Stimulated activated CD4-positive, alpha-beta T cell treated with anti-CD3 and anti-CD28 coated beads, Interleukin-15, amount 100 ng/mL, for 24 hours (primary cell): ENCODE measurements around the gene GHRHR.

ENCODE experiments used
- DNase-seq: peaks from one replicate; pipeline ENCODE4 v3.0.0-alpha.2; 2020

GHRHR gene

DNA sequence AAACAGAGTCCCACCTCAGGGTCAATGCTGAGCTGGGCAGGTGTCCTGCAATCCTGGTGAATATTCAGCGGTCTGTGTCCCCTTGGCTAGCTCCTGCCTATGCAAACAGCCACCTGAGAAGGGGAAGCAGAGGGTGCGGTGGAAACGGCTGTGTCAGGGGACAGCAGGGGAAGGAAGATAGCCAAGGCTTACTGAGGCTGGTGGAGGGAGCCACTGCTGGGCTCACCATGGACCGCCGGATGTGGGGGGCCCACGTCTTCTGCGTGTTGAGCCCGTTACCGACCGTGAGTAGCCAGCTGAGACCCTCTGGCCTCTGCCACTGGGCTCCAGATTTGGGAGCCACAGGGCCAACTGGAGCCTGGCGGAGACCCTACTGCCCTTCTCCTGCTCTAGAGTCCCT is at the start of gene GHRHR:
TSS of gene GHRHR (plus strand) at position 112 of the 400 bp plus-strand sequence. CDS start at position 228, 116 bp downstream.
- no peak for DNase-seq

DNA sequence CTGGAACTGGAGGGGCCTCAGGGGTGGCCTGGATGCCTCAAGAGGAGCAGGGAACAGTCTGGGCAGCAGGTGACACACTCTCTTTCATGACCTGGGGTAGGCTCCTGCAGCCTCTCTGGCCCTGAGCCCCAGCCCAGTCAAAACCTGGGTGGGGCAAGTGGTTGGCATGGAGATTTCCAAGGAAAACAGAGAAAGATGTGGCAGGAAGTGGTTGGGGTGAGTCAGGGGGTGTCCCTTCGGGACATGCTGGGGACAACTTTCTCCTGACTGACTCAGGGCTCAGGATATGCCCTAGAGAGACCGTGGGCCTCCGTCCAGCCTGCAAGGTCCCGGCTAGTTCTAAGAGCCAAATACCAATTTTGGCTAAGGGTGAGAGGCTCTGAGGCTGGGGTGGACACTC is 49.2 kb upstream of the GHRHR start:
- peak; percentile 15 for DNase-seq

DNA sequence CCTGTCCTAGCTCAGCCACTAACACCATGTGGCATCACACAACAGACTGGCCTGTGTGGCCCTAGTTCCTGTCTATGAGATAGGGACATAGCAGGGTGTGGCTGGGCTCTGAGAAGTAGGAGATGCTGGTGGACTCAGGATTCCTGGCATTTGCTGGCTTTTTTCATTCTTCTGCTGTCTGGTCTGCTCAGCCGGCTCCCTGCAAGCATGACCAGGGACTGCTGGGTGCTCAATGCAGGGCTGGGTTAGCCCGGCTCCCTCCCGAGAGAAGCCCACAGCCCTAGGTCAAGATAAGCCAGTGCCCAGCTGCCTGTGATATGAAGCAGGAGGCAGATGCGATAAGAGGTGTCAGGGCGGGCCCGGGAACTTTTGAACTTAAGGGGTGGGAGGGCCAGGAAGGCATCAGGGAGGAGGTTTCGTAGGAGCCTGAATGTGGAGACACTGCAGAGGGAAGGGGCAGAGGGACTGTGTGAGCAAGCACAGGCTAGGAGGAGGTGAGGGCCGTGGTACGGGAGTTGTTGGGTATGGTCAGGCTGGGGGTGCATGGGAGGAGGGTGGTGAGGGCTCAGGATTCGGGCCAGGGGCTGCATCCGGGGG is 48.6 kb upstream of the GHRHR start:
- no peak for DNase-seq

DNA sequence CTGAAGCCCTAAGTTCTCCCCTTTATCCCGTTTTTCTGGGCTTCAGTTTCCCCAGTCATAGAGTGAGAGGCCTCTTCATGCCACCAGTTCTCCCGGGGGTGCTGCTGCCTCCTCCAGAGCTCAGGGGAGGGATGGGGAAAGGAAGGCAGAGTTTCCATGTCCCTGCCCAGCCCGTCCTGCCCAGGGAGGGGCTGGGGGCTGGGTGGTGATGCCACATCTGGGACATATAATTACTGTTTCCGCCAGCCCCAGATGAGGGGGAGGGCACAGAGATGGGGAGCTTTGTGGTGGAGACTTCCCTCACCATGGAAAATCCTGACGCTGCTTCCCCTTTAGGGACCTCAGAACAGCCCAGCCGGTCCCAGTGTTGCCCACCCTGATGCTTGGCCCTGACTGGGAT is 48.0 kb upstream of the GHRHR start:
- DNase-seq: no peak

DNA sequence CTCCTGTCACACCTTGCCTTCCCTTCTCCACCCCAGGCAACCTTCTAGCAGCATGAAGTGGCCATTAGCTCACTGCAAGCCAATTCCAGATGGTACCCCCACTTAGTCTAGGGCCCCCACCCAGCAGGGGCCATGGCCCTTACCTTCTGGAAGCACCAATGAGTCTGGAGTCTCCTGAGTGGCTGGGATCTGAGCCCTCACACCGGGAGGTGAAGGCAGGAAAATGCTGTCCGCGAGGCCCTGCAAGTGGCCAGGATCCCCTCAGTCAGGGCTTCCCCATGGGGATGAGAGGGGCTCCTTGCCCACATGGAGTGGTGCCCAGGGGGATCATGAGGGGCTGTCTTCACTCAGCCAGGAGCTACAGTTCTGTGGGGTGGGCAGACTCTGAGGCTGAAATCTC is 47.5 kb upstream of the GHRHR start:
- DNase-seq: no peak

DNA sequence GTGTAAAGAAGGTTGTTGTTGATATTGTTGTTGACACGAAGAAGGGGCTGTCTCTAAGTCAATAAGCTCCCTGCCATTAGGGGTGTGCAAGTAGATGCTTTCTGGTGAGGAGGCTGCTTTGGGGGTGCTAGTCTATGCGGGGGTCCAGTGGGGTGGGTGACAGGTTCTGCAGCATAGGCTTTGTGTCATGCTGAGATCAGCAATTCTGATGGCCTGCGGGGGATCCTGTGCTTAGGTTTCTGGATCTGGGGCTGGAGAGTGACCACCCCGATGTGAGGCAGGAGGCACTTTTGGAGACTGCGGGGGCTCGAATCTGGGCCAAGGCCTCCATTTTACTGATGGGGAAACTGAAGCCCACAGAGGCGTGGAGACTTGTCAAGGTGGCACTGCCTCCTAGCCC is 47.0 kb upstream of the GHRHR start:
- DNase-seq: no peak

DNA sequence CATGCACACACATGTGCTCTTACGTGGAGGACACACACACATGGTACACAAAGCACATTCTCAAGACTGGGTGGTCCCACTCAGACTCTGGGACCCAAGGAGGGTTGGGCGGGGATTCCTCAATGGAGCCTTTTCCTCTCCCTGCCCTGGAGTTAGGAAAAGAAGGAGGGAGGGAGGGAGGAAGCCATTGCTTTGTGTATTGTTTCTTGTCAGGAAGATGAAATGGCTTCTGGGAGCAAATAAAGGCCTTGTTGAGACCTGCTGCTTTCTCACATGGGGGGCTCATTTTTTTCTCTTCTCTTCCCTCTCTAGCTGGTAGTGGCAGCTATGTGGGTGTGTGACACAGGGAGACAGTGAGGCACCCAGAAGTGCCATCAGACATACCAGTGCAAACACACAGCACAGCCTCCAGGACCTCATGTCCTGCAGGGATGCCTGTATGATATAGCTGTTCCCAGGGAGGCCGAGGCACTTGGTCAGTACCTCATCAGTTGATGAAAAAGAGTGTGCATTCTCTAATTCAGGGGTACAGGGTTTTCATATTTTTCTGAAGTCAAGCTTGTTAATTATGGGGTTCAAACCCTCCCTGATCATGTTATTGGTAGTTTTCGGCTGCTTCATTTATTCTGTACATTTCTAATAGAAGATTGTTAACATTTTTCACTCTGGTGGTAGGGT is 46.4 kb upstream of the GHRHR start:
- no peak for DNase-seq

DNA sequence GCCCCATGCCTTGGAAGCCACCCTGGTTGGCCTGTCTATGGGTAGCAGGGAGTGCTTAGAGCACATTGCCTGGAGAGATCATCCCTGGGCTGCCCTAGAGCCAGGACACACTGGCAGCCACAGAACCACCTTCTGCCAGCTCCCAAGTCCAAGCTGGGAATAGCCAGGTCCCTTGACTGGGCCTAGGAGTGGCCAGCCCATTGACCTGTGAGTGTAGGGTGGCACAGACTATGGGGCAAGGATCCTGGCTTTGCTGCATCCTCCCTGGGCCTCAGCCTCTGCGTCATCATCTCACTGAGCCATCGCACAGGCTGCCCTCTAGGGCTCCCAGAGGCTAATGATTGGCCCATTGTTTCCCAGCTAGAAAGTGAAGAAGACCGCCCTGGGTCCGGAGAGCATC is 45.1 kb upstream of the GHRHR start:
- no peak for DNase-seq

DNA sequence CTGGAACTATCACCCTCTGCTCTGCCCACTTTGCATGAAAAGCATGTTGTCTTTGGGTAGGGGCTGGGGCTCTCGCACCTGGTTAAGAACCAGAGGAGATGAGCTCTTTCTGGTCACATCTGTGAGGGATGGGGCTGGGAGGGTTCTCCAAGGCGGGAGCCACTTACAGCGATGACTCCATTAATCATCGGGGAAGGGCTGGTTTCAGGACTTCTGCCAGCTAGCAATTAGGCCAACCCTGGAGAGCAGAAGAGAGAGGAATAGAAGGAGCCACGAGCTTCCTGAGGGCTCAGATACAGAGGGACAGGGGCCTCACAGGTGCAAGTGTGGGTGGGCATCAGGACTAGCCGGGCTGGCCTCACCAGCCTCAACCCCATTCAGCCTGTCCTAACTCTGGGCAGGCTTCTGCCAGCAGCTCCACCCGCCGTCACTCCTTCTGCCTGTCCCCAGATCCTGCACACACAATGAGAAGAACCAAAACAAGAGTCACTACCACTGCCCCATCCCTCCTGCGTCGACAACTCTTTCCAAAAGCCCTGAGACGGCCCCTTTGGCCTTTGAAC is 43.7 kb upstream of the GHRHR start:
- no peak for DNase-seq

DNA sequence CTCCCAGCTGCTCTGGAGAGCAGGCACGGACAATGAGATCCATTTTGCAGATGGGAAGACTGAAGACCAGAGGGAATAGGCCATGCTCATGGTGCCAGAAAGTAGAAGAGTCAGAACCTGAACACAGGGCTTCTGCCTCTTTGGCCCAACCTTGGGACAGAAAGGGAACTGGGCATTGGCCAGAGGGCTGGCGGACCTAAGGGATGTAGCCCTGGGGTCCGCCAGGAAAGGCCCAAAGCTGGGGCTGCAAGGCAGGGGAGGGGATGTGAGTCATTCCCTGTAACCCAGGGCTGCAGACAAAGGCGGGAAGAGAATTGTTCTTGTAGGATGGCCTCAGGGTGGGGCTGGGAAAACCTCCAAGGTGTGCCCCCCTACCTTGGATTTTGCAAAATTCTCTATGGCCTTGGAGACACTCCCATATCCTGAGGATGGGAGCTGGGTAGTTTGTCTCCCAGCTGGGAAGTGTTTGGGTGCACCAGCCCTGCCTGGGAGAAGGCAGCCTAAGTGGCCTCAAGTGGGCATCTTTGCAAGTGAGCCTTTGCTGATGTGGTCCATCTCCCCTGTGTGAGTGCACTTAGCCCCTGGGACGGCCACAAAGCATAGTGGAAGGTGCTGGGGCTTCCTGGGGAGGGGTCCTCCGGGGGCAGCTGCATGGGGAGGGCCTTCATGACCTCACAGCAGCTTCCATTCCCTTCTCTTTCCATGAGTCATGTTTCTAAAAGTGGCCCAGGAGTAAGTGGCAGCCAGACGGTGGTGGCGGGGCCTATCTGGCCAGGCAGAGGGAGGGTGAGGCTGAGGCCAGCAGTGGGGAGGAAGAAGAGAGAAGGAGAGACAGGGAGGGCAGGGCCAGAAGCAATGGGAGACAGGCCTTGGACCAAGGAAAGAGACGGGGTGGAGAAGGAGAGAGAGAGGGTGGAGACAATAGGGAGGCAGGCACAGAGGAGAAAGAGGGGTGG is 42.9 kb upstream of the GHRHR start:
- no peak for DNase-seq

DNA sequence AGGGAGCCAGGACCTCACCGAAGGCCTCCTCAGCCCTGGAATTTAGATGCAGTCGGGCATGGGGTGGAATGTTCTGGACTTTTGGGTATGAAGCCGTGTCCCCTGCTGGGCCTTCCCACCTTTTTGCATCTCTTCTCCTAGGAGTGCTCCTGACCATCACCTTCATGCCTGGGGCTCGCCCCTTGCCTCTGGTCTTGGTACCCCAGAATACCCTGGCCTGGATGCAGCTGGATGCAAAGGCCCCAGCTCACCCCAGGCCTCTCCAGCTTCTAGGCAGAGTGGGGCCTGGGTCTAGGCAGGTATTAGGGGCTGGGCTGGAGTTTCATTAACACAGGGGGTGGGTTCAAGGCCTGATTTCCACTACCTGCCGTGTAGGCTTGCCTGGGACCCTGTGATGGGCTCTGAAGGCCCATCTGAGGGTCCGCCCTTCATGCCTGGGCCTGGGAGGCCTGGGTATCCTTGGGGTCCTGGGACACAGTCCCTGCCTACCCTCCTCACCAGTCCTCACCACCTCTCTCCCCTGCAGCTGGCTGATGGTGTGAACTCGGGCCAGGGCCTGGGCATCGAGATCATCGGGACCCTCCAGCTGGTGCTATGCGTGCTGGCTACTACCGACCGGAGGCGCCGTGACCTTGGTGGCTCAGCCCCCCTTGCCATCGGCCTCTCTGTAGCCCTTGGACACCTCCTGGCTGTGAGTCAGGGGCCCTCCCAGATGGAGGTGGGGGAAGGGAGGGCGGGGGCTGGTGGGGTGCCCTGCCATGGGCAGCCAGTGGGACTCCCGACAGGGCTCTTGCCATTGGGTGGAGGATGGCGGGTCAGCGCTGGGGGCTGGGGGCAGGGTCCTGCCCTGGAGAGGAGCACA is 42.0 kb upstream of the GHRHR start:
- no peak for DNase-seq

DNA sequence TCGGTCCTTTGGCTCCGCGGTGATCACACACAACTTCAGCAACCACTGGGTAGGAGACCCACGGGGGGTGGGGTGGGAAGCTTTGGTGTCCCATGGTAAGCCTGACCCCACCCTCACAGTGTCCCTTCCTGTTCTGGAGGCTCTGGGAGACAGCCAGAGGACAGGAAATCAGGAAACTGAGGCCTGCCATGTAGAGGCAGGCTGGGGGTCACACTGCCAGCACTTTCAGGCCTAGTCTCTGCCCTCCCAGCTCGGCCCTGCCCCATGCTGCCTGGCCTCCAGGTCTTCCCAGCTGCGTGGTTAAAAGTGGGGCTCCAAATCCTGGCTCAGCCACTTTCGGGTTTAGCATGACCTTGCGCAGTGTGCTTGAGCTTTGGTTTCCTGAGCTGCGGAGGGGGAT is 41.2 kb upstream of the GHRHR start:
- DNase-seq: no peak

DNA sequence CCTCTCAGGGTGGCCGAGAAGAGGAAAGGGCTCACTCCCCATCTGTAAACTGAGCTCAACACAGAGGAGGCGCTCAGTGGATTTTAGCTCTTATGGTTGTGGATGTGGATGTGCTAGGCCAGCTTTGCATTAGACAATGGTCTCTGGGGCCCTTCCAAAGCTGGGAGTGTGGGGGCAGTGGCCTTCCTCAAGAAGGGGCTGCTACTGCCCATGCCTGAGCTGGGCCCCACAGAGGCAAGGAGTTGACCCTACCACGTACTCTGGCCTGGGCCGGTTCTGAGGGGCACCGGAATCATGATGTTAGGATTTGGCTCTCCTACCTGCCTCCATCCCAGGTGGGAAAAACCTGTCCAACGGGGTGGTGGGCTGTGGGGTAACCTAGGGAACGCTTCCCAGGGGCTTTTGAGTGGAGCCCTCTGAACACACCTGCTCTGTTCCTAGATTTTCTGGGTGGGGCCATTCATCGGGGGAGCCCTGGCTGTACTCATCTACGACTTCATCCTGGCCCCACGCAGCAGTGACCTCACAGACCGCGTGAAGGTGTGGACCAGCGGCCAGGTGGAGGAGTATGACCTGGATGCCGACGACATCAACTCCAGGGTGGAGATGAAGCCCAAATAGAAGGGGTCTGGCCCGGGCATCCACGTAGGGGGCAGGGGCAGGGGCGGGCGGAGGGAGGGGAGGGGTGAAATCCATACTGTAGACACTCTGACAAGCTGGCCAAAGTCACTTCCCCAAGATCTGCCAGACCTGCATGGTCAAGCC is 40.6 kb upstream of the GHRHR start:
- peak; percentile 0 for DNase-seq

DNA sequence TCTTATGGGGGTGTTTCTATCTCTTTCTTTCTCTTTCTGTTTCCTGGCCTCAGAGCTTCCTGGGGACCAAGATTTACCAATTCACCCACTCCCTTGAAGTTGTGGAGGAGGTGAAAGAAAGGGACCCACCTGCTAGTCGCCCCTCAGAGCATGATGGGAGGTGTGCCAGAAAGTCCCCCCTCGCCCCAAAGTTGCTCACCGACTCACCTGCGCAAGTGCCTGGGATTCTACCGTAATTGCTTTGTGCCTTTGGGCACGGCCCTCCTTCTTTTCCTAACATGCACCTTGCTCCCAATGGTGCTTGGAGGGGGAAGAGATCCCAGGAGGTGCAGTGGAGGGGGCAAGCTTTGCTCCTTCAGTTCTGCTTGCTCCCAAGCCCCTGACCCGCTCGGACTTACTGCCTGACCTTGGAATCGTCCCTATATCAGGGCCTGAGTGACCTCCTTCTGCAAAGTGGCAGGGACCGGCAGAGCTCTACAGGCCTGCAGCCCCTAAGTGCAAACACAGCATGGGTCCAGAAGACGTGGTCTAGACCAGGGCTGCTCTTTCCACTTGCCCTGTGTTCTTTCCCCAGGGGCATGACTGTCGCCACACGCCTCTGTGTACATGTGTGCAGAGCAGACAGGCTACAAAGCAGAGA is 39.9 kb upstream of the GHRHR start:
- DNase-seq: peak; percentile 0

DNA sequence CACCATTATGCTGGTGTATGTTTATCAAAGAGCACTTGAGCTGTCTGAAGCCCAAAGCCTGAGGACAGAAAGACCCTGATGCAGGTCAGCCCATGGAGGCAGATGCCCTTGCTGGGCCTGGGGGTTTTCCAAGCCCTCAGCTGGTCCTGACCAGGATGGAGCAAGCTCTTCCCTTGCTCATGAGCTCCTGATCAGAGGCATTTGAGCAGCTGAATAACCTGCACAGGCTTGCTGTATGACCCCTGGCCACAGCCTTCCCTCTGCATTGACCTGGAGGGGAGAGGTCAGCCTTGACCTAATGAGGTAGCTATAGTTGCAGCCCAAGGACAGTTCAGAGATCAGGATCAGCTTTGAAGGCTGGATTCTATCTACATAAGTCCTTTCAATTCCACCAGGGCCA is 39.1 kb upstream of the GHRHR start:
- DNase-seq: peak; percentile 0

DNA sequence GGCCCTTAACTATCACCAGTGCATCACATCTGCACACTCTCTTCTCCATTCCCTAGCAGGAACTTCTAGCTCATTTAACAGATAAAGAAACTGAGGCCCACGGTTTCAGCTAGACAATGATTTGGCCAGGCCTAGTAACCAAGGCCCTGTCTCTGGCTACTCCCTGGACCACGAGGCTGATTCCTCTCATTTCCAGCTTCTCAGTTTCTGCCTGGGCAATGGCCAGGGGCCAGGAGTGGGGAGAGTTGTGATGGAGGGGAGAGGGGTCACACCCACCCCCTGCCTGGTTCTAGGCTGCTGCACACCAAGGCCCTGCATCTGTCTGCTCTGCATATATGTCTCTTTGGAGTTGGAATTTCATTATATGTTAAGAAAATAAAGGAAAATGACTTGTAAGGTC is 38.6 kb upstream of the GHRHR start:
- DNase-seq: no peak

DNA sequence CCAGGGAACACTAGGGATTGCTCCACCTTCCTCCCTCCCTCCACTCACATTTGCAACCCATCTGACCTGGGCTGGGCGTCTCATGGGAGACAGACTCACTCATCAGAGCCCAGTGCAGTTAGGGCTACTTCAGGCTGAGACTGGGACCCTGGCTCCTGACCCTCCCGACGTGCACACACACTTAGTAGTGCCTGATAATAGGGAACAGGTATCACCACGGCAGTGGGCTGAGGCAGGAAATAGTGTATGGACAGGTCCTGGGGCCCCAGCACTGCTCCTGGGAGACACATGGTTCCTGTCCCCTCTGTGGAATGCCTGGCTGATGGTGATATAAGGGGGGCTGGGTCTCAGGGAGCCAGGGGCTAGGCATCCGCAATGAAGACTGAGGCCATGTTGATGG is 37.8 kb upstream of the GHRHR start:
- no peak for DNase-seq

DNA sequence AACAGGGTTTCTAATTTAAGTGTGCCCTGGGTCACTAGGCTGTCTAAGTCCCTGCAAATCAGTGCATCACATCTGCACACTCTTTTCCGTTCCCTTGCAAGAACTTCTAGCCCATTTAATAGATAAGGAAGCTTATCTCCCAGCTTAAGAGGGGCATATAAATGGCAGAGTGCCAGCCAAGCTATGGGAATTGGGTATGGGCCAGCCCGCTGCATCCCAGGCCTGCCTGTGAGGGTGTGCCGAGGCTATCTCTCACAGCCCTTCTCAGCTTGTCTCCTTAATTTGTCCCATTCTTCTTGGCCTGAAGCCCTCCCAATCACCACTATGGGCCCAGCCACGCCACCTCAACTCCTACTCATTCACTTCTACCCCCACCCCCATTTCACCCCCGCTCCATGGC is 37.4 kb upstream of the GHRHR start:
- DNase-seq: no peak

DNA sequence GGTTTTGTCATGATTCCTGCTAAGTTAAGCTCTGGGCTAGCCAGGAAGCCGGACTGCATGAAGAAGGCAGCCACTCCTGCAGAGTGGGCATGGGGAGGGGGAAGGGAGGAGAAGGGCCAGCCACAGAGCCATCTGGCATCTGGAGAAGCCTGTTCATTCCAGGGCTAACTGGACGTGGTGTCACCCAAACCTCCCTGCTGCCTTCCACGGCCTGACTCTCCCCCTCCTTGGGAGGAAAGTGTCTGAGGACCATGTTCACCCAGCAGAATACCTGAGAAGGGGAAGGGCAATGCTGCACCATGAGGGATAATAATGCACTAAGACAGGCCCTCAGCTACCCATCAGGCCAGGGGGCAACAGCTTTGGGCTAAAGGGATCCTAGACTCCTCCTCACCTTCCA is 36.7 kb upstream of the GHRHR start:
- DNase-seq: no peak

DNA sequence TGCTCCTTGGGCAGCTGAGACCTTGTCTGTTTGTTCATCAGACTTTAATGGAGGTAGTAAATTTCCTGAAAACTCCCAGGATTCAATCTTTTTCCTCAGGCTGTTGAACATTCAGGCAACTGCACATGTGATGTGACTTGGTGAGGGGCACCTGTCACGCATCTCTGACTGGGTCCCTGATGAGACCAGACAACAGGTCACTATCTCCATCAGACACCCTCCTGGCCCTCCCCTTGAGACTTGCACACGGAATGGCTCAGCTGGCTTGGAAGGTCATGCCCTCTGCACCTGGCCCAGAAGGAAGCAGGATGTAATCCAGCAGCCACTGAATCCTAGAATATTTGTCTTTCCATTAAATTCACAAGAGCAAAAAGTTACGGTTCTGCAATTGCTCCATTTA is 36.2 kb upstream of the GHRHR start:
- DNase-seq: no peak

DNA sequence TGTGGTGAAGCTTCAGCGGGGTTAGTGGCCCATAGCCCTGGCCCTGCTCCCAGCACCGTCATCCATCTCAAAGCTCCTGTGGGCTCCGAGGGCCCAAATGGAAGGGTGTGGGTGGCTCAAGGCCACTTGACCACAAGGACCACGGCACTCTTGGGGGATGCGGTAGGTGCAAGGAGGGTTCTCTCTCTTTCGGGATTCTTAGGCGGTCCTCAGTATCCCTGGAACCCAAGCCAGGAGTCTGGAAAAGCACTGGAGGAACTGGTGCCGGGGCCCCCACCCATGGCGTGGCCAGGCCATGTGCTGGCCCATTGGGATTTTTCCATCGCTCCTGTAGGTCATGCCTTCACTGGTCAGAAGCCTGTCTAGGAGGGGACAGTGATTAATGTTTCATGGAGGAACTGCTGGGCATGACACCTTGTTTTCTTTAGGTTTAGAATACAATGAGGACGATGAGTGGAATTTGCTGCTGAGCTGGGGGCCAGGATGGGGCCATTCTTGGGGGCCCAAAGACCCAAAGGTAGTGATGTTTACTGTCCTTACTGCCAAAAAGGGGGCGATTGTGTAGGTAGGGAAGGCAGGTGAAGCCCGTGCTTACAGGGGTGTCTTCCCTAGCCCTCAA is 35.4 kb upstream of the GHRHR start:
- no peak for DNase-seq
